Ovary (tissue), 3 donors: ENCODE data around the gene NYAP2.

Experiments used
- EP300 ChIP-seq: sonication (generic); formaldehyde crosslinking; IDR thresholded peaks from one replicate; pipeline ENCODE4 v1.6.1; 2017; ENCODE audit warnings: antibody characterized with exemption
- POLR2A ChIP-seq: fragments of 450-650 bp; IDR thresholded peaks from one replicate; pipeline ENCODE4 v1.6.1; 2017; ENCODE audit warnings: antibody characterized with exemption, mild to moderate bottlenecking, moderate library complexity
- TF ChIP-seq, protein P1 (sequence below), 3 donors: fragments of 450-650 bp in 2 of 3; fragments of 200-600 bp in 1 of 3; IDR thresholded peaks; one replicate each; pipeline versions ENCODE4 v1.5.1 to v1.8.0; 2016 to 2022; ENCODE audit warnings: antibody characterized with exemption in 3 of 3, mild to moderate bottlenecking in 1 of 3
- donor health status: DM: no; HTN: no; CAD: no.

DNA sequence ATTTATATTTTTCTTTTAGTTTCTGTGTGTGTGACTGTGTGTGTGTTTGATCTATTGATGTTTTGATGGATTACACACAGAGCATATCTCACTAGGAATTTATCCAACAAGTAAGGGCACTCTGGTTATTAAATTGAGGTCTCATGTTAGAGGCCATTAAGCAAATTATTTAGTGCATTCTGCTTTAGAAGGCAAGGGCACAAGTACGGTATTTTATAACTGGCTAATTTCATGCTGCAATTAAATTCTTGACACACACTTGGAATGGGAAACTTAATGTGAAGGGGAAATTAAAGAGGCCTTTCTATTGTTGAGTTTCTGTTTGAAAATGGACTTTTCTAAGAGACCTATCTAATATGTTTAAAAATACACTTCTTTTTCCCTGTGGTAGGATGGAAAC lies 25.8 kb downstream of the NYAP2 start:
- TF ChIP-seq POLR2A (no peak), EP300 (no peak)
- TF ChIP-seq, protein P1, sequence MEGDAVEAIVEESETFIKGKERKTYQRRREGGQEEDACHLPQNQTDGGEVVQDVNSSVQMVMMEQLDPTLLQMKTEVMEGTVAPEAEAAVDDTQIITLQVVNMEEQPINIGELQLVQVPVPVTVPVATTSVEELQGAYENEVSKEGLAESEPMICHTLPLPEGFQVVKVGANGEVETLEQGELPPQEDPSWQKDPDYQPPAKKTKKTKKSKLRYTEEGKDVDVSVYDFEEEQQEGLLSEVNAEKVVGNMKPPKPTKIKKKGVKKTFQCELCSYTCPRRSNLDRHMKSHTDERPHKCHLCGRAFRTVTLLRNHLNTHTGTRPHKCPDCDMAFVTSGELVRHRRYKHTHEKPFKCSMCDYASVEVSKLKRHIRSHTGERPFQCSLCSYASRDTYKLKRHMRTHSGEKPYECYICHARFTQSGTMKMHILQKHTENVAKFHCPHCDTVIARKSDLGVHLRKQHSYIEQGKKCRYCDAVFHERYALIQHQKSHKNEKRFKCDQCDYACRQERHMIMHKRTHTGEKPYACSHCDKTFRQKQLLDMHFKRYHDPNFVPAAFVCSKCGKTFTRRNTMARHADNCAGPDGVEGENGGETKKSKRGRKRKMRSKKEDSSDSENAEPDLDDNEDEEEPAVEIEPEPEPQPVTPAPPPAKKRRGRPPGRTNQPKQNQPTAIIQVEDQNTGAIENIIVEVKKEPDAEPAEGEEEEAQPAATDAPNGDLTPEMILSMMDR (IDR thresholded peaks at IDR 0.05) = no peak
